Measurements from ENCODE around the gene ANO10.

The ANO10 gene

GRCh38 chr3:43338295-43338694 lies 283.5 kb downstream of the ANO10 start:
- POLR2A ChIA-PET: no interaction called here
- no peak for TF ChIP-seq CTCF (IDR thresholded peaks at IDR 0.05; ENCODE audit: control extremely low read depth, extremely low read depth, low read depth, missing control alignments)
- no peak for DNase-seq (ENCODE audit: extremely low spot score)
- CTCF ChIA-PET: interaction anchor here (1.2 kb wide), 1 partner anchor 21 kb away, joined by 3 read pairs; no protein-coding TSS in a partner anchor

GRCh38 chr3:43335799-43336198 lies 286.0 kb downstream of the ANO10 start:
- ChIA-PET POLR2A (no interaction called here), CTCF (no interaction called here)
- DNase-seq (ENCODE audit: extremely low spot score): no peak
- no peak for TF ChIP-seq CTCF (IDR thresholded peaks at IDR 0.05; ENCODE audit: control extremely low read depth, extremely low read depth, low read depth, missing control alignments)

GRCh38 chr3:43334976-43335375 lies 286.8 kb downstream of the ANO10 start:
- ChIA-PET CTCF (interaction anchor here (1.8 kb wide), 1 partner anchor 10 kb away, joined by 6 read pairs; no protein-coding TSS in a partner anchor), POLR2A (no interaction called here)
- no peak for TF ChIP-seq CTCF (IDR thresholded peaks at IDR 0.05; ENCODE audit: control extremely low read depth, extremely low read depth, low read depth, missing control alignments)
- DNase-seq (ENCODE audit: extremely low spot score): no peak

- POLR2A ChIA-PET: no interaction called here
- no peak for TF ChIP-seq CTCF (IDR thresholded peaks at IDR 0.05; ENCODE audit: control extremely low read depth, extremely low read depth, low read depth, missing control alignments)
- CTCF ChIA-PET: no interaction called here
Measured at GRCh38 chr3:43331381-43331780, 290.4 kb downstream of the ANO10 start.

GRCh38 chr3:43330981-43331380 lies 290.8 kb downstream of the ANO10 start:
- CTCF ChIA-PET: no interaction called here
- DNase-seq (ENCODE audit: extremely low spot score): no peak
- no peak for TF ChIP-seq CTCF (IDR thresholded peaks at IDR 0.05; ENCODE audit: control extremely low read depth, extremely low read depth, low read depth, missing control alignments)
- POLR2A ChIA-PET: no interaction called here

More at GRCh38 chr3:43331381-43331780, 290.4 kb downstream of the ANO10 start:
- DNase-seq (ENCODE audit: extremely low spot score): no peak

GRCh38 chr3:43328653-43329052 lies 293.2 kb downstream of the ANO10 start:
- TF ChIP-seq CTCF (IDR thresholded peaks at IDR 0.05; ENCODE audit: control extremely low read depth, extremely low read depth, low read depth, missing control alignments): no peak
- POLR2A ChIA-PET: interaction anchor here (0.6 kb wide), 1 partner anchor 42 kb away, joined by 3 read pairs; the partner anchor contains the start of gene SNRK
- CTCF ChIA-PET: interaction anchor here (1.5 kb wide), 1 partner anchor 23 kb away, joined by 4 read pairs; no protein-coding TSS in a partner anchor
- DNase-seq (ENCODE audit: extremely low spot score): no peak

GRCh38 chr3:43327582-43327979 lies 294.2 kb downstream of the ANO10 start:
- ChIA-PET POLR2A (no interaction called here), CTCF (interaction anchor here (1.5 kb wide), 1 partner anchor 22 kb away, joined by 4 read pairs; no protein-coding TSS in a partner anchor)
- TF ChIP-seq CTCF (IDR thresholded peaks at IDR 0.05; ENCODE audit: control extremely low read depth, extremely low read depth, low read depth, missing control alignments): no peak
- DNase-seq (ENCODE audit: extremely low spot score): no peak
